Erythroblast (primary cell): ENCODE results near the gene S100A16.
"Not testable (repeated sequence)": the region's sequence is repeated elsewhere in the genome, so short reads cannot be mapped to it uniquely, and the experiment has no call there.

ENCODE experiments used
- DNase-seq, 2 experiments: peaks; one replicate each; lab custom pipeline; 2025; lab: John Stamatoyannopoulos, UW
- GATA1 ChIP-seq: IDR thresholded peaks from 2 replicates; pipeline ENCODE4 v1.6.1; 2011; ENCODE audit warnings: low read depth, mild to moderate bottlenecking, control low read depth, low read length, moderate library complexity
- POLR2A ChIP-seq: IDR thresholded peaks from 2 replicates; pipeline ENCODE4 v1.6.1; 2011; ENCODE audit warnings: mild to moderate bottlenecking, low read length

S100A16 gene

DNA sequence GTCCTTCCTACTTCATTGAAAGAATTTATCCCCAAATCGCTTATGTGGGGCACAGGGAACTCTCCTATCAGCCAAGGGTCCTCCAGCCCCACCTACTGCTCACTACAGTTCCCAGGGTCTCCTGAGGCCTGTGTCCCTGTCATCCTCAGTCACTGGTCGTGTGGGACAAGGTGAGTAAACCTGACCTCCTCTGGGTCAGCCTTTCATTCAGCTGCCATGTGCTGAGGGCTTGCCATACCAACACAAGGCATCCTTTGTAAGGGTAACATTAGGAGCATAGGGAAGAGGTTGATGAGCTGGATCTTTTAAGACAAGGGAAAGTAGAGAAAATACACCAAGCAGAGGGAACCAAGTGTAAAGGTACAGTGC, 34.4 kb upstream of the S100A16 start:
- TF ChIP-seq POLR2A (peak; percentile 39), GATA1 (no peak)
- DNase-seq, result no peak

GRCh38 chr1:153646672-153647345, 33.9 kb upstream of the S100A16 start:
- TF ChIP-seq GATA1 (no peak), POLR2A (no peak)
- no peak for DNase-seq

DNA sequence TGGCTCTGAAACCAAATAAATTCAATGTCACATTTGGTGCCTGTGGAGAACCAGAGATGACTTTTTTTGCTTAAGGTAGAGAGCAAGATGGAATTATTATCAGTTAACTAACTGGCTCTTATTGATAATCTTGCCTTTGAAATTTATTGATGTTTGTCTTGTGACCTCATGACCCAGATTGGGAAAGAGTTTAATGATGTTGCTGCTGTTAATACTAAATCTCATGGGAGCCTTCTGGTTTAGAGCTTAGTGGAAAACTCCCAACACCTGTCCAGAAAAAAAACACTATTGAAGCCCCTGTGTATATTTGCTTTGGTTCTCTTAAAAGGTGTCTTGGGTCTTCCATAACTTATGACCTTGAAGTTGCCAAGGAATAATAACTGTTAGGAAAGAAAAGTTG, 30.9 kb upstream of the S100A16 start:
- DNase-seq, result no peak

GRCh38 chr1:153643100-153643499, 30.2 kb upstream of the S100A16 start:
- DNase-seq, result no peak
- TF ChIP-seq POLR2A (no peak), GATA1 (no peak)

More for the DNA sequence above, 30.9 kb upstream of the S100A16 start:
- TF ChIP-seq GATA1, result no peak
- TF ChIP-seq POLR2A, result no peak

GRCh38 chr1:153642161-153642560, 29.2 kb upstream of the S100A16 start:
- no peak for DNase-seq
- TF ChIP-seq POLR2A (no peak), GATA1 (no peak)

DNA sequence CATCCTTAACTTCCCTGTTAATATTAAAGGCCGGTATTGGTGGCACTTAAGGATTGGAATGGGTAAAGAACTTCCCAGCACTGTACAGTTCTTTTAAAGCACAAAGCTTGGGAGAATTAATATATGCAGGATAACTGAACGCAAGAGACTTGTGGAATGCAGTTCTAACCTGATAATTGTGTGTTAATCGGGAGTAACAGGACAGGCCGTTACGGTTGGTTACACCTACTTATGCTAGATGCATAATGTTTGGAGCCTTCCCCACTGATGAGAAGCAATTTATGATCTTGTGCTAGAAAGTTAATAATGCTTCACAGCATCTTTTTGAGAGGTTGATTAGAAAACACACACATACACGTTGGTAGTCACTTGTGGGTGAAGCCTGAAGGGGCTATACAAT, 27.9 kb upstream of the S100A16 start:
- no peak for DNase-seq
- TF ChIP-seq POLR2A (no peak), GATA1 (no peak)

GRCh38 chr1:153640213-153640612, 27.3 kb upstream of the S100A16 start:
- not testable (repeated sequence) for DNase-seq

- DNase-seq, result no peak
- TF ChIP-seq POLR2A (no peak), GATA1 (no peak)
Observed at GRCh38 chr1:153639280-153639679, 26.3 kb upstream of the S100A16 start.

DNA sequence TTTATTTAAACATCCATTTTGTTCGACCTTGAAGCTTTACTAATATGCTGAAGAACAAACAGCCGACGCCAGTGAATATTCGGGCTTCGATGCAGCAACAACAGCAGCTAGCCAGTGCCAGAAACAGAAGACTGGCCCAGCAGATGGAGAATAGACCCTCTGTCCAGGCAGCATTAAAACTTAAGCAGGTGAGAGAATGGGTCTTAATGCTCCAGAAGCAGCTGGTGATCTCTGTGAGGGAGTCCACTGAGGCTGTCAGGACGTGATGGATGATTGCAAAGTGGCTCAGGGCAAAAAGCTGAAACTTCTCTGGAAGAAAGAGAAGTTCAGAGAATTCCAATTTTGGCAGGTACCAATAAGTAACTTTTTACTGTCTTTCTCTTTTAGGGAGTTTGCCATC, 25.3 kb upstream of the S100A16 start:
- TF ChIP-seq POLR2A (no peak), GATA1 (no peak)
- DNase-seq, result no peak

DNA sequence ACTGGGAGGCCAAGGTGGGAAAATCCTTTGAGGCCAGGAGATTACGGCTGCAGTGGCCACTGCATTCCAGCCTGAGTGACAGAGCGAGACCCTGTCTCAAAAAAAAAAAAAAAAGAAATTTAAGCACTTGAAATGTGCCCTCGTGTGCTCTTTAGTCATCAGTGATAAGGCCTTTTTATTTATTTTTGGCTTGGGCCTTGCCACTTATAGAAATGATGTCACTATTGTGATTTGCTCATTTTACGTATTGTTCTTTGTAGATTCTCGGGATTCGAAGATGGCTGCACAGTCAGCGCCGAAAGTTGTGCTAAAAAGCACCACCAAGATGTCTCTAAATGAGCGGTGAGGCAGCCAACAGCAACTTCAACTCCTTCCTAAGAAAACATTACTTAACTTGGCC, 23.4 kb upstream of the S100A16 start:
- DNase-seq, result no peak
- TF ChIP-seq POLR2A (no peak), GATA1 (no peak)

GRCh38 chr1:153635872-153636271, 22.9 kb upstream of the S100A16 start:
- no peak for TF ChIP-seq POLR2A
- no peak for TF ChIP-seq GATA1
- no peak for DNase-seq

GRCh38 chr1:153633754-153634665, 21.1 kb upstream of the S100A16 start, which contains the start of gene CHTOP:
CHTOP (plus strand) TSS chr1:153634066; CDS start chr1:153636589, 2,523 bp downstream.
- no peak for TF ChIP-seq GATA1
- peak; percentile 94 for TF ChIP-seq POLR2A
- peak; percentile 99 for DNase-seq

DNA sequence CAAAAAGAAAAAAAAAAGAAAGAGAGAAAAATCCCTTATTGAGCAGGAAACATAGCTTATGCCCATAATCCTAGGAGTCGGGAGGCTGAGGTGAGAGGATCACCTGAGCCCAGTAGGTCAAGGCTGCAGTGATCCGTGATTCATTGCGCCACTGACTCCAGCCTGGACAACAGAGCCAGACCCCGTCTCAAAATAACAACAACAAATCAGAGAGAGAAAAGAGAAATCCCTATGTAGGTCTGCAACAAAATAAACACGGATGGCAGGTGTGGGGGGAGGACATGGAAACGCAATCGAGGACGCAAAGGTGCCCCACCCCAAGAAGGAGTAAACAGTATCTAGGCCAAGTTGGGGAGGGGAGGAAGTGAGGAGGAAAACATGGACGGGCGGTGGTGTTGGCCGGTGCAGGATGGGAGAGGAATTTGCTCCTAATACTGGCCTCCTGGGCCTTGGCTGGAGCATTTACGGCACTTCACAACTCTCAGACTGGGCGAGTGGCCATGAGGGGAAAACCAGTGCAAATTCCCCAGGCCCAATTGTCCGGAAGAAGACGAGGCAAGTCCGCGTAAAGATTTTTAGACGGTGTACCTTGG, 20.3 kb upstream of the S100A16 start:
- TF ChIP-seq POLR2A (no peak), GATA1 (no peak)
- no peak for DNase-seq
